ENCODE results near the gene CHN2. TPM values are rescaled to one million over a fixed set of nuclear protein-coding genes. Genes with fewer than 3 reads are reported as not detected.

The CHN2 gene
- total RNA-seq, 1 donor from 2014 or later: 14.2 TPM

- Histone ChIP-seq H3K4me3 (peak overlapping the region; percentile 83), H3K4me1 (peaks cover 28% of the 10 kb centered on the region), H3K27me3 (ENCODE audit: low read depth) (peaks cover 31% of the 10 kb centered on the region), H3K27ac (no peak overlapping the region), H3K9me3 (no peaks in the 10 kb centered on the region), H3K36me3 (no peaks in the 10 kb centered on the region)
- ATAC-seq (peak; percentile 2 to 3), DNase-seq (no peak)
- TF ChIP-seq, protein P1, sequence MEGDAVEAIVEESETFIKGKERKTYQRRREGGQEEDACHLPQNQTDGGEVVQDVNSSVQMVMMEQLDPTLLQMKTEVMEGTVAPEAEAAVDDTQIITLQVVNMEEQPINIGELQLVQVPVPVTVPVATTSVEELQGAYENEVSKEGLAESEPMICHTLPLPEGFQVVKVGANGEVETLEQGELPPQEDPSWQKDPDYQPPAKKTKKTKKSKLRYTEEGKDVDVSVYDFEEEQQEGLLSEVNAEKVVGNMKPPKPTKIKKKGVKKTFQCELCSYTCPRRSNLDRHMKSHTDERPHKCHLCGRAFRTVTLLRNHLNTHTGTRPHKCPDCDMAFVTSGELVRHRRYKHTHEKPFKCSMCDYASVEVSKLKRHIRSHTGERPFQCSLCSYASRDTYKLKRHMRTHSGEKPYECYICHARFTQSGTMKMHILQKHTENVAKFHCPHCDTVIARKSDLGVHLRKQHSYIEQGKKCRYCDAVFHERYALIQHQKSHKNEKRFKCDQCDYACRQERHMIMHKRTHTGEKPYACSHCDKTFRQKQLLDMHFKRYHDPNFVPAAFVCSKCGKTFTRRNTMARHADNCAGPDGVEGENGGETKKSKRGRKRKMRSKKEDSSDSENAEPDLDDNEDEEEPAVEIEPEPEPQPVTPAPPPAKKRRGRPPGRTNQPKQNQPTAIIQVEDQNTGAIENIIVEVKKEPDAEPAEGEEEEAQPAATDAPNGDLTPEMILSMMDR (IDR thresholded peaks at IDR 0.05): no peak
- intact Hi-C loops (cut with DNase I): no loop called here
These were observed 1.0 kb upstream of the CHN2 start for GRCh38 chr7:29193316-29194205.

GRCh38 chr7:29194206-29194593 is 375 bp upstream of the CHN2 start:
- Histone ChIP-seq H3K27me3 (ENCODE audit: low read depth) (peaks cover 31% of the 10 kb centered on the region), H3K4me1 (peaks cover 28% of the 10 kb centered on the region), H3K4me3 (peak overlapping the region; percentile 83), H3K9me3 (no peaks in the 10 kb centered on the region), H3K27ac (peak overlapping the region; percentile 39), H3K36me3 (no peaks in the 10 kb centered on the region)
- ATAC-seq (peak in 1 of 2 donors; percentile 29), DNase-seq (peak; percentile 54)
- TF ChIP-seq, protein P1 (IDR thresholded peaks at IDR 0.05): no peak
- intact Hi-C loops (cut with DNase I): no loop called here

- intact Hi-C loops (cut with DNase I): no loop called here
- H3K36me3 ChIP-seq: no peaks in the 10 kb centered on the region
- H3K27ac ChIP-seq: no peak overlapping the region
- ATAC-seq: no peak
- H3K9me3 ChIP-seq: no peaks in the 10 kb centered on the region
- TF ChIP-seq, protein P1 (IDR thresholded peaks at IDR 0.05): no peak
- peaks cover 25% of the 10 kb centered on the region for H3K27me3 ChIP-seq (ENCODE audit: low read depth)
- peaks cover 19% of the 10 kb centered on the region for H3K4me1 ChIP-seq
- H3K4me3 ChIP-seq: peak overlapping the region; percentile 83
- no peak for DNase-seq
These were observed 1.6 kb downstream of the CHN2 start for GRCh38 chr7:29196191-29196590.

DNA sequence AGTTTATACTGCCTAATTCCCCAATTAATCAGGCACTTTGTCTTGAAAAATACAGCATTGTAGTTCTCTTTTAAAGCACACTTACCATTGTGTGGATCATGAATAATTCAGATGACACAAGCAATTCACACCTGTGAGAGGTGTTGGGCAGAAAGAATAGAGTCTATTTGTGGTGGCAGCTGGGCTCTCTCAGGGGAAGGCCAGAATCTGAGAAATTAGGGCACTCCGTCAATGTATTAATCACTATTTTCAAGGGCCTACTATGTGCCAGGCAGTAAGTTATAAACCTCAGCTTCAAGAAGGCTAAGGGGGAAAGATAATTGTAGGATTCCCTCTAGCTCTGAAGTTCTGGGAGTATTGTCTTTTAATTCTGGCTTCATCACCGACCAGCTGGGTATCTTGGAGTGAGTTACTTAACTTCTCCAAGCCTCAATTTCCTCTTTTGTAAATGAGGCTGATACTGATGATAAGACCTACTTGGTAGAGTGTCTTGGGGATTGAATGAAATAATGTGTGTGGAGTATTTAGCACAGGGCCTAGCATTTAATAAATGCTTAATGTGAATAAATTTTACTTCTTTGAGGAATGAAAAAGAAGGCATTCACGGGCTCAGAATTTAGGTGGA is 2.5 kb downstream of the CHN2 start:
- Histone ChIP-seq H3K36me3 (no peaks in the 10 kb centered on the region), H3K4me1 (peaks cover 19% of the 10 kb centered on the region), H3K27ac (no peak overlapping the region), H3K4me3 (no peak overlapping the region), H3K27me3 (ENCODE audit: low read depth) (peaks cover 25% of the 10 kb centered on the region), H3K9me3 (no peaks in the 10 kb centered on the region)
- TF ChIP-seq, protein P1 (IDR thresholded peaks at IDR 0.05): no peak
- intact Hi-C loops (cut with DNase I): no loop called here
- DNase-seq: no peak
- no peak for ATAC-seq

- DNase-seq (no peak), ATAC-seq (no peak)
- intact Hi-C loops (cut with DNase I): no loop called here
- no peaks in the 10 kb centered on the region for H3K36me3 ChIP-seq
- H3K27ac ChIP-seq: no peak overlapping the region
- TF ChIP-seq, protein P1 (IDR thresholded peaks at IDR 0.05): no peak
- peaks cover 25% of the 10 kb centered on the region for H3K27me3 ChIP-seq (ENCODE audit: low read depth)
- H3K9me3 ChIP-seq: no peaks in the 10 kb centered on the region
- H3K4me1 ChIP-seq: peaks cover 19% of the 10 kb centered on the region
- H3K4me3 ChIP-seq: no peak overlapping the region
These were observed 3.3 kb downstream of the CHN2 start for GRCh38 chr7:29197916-29198315.
